ENCODE results near the gene DMAC2L. TPM values are rescaled to one million over a fixed set of nuclear protein-coding genes. Genes with fewer than 3 reads are reported as not detected.

Gene DMAC2L
- total RNA-seq, 2 experiments from 2014 or later = 14.5 to 18.1 TPM

Other genes starting within 250 kb of the DMAC2L start
- 10 to 100 TPM; 13.3 to 14.3 TPM for gene VCPKMT, start 195.8 kb upstream of the DMAC2L start, total RNA-seq
- gene SOS2, start 80.7 kb upstream of the DMAC2L start, total RNA-seq = 10 to 100 TPM; 13.4 to 13.6 TPM
- gene L2HGDH, start 95 bp upstream of the DMAC2L start, total RNA-seq = 10 to 100 TPM; 21.1 to 21.6 TPM
- 1 to 10 TPM; 6.5 to 7.4 TPM for gene CDKL1, start 84.6 kb downstream of the DMAC2L start, total RNA-seq
- 10 to 100 TPM; 30.9 to 35.0 TPM for gene MAP4K5, start 220.2 kb downstream of the DMAC2L start, total RNA-seq
- gene ATL1, start 247.8 kb downstream of the DMAC2L start, total RNA-seq = 1 to 10 TPM in 1 of 2 experiments, under 1 TPM in 1; 0.60 to 1.4 TPM